Measurements from ENCODE around the gene HMOX1.

HMOX1 gene

DNA sequence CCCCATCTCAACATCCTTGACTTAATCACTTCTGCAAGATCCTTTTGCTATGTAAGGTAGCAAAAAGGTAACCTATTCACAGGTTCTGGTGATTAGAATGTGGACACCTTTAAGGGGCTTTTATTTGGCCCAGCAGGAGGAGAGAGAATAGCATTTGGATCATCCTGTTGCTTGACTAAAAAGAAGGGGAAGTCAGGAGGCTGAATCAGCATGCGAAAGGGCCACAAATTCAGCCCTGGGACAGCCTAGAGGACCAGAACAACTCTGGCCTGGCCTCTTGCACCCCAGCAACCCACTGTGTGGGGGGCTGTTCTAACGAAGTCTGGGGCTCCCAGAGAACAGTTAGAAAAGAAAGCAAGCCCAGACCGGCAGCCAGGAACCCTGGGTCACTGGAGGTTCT is 3.2 kb upstream of the HMOX1 start:
- TF ChIP-seq, protein P1, sequence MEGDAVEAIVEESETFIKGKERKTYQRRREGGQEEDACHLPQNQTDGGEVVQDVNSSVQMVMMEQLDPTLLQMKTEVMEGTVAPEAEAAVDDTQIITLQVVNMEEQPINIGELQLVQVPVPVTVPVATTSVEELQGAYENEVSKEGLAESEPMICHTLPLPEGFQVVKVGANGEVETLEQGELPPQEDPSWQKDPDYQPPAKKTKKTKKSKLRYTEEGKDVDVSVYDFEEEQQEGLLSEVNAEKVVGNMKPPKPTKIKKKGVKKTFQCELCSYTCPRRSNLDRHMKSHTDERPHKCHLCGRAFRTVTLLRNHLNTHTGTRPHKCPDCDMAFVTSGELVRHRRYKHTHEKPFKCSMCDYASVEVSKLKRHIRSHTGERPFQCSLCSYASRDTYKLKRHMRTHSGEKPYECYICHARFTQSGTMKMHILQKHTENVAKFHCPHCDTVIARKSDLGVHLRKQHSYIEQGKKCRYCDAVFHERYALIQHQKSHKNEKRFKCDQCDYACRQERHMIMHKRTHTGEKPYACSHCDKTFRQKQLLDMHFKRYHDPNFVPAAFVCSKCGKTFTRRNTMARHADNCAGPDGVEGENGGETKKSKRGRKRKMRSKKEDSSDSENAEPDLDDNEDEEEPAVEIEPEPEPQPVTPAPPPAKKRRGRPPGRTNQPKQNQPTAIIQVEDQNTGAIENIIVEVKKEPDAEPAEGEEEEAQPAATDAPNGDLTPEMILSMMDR (IDR thresholded peaks at IDR 0.05) = no peak

DNA sequence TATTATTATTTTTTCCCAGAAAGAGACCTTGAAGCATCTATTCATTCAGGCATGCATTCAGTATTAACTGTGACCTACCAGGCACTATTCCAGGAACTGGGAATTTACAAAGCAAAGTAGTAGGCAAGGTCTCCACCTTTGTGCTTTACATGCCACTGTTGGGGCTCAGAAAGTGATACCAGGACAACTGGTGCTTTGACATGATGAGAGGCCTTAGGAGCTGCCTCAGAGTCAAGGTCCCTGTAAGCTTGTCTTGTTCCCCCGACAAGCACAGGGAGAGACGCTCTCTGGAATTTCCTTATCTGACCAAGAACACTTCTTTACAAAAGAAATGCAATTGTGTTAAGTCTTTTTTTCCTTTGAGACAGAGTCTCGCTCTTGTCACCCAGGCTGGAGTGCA is 2.3 kb upstream of the HMOX1 start:
- TF ChIP-seq, protein P1 (IDR thresholded peaks at IDR 0.05) = no peak

DNA sequence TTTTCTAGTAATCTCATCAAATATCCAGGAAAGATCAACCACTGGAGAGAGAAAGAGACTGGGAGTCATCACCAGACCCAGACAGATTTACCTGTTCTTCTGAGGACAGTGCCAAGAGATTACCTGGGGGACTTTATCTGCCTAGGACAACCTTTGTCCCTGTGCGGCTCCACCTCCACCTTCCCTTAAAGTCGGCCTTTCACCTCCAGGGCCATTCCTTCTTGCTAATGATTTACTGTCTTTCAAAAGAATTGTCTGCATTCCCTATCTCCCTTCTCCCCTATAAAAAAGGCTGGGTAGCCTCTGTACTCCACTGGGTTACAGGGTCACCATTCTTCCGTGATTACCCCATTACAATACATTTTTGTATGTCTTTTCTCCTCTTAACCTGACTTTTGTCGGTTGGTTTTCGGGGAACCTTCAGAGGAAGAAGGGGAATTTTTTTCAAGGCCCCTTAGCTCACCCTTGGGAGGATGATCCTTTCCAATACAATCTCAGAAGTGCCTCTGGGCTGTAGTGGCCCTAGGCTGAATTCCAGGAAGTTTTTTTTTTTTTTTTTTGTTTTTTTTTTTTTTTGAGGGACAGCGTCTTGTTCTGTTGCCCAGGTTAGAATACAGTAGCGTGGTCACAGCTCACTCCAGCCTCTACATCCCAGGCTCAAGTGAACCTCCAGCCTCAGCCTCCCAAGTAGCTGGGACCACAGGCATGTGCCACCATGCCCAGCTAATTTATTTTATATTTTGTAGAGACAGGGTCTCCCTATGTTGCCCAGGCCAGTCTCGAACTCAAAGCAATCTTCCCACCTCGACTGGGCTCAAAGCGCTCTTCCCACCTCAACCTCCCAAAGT is 1.5 kb upstream of the HMOX1 start:
- TF ChIP-seq, protein P1 (IDR thresholded peaks at IDR 0.05) = no peak

- TF ChIP-seq, protein P1 (IDR thresholded peaks at IDR 0.05) = no peak
Measured at GRCh38 chr22:35380013-35380412, 883 bp upstream of the HMOX1 start.

DNA sequence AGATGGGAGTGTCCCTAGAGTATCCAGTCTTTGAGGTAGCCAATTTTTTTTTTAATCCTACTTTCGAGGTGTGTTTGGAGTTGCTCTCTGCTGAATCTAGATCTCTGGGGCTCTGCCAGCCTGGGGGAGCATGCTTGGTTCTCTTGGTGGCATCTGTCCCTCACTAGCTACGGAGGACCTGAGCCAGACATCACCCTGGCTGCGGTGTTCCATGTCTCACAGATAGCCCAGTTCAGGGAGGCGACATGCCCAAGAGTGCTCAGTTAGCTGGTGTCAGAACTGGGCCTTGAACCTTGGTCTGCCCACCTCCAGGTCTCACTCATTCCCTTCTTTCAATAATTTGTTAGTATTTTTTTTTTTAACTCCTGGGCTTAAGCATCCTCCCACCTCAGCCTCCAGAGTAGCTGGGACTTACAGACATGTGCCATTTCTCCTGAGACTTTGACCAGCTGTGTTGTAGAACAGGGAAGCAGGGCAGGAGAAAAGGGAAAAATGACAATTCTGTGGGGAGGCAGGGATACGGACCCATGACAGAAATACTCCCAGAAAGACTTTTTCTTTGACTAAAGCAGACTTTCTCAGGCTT is 621 bp downstream of the HMOX1 start:
- TF ChIP-seq, protein P1 (IDR thresholded peaks at IDR 0.05) = no peak

GRCh38 chr22:35383679-35384071 is 2.8 kb downstream of the HMOX1 start:
- TF ChIP-seq, protein P1 (IDR thresholded peaks at IDR 0.05) = no peak

GRCh38 chr22:35384527-35384926 is 3.6 kb downstream of the HMOX1 start:
- TF ChIP-seq, protein P1 (IDR thresholded peaks at IDR 0.05) = no peak
